Measurements from ENCODE around the gene KLHL18. TPM values are rescaled to one million over a fixed set of nuclear protein-coding genes. Genes with fewer than 3 reads are reported as not detected.
"Not testable (repeated sequence)": the region's sequence is repeated elsewhere in the genome, so short reads cannot be mapped to it uniquely, and the experiment has no call there.

KLHL18 gene
- total and polyA plus RNA-seq, 7 donors, result 10.3 to 33.8 (median 12.7) TPM

DNA sequence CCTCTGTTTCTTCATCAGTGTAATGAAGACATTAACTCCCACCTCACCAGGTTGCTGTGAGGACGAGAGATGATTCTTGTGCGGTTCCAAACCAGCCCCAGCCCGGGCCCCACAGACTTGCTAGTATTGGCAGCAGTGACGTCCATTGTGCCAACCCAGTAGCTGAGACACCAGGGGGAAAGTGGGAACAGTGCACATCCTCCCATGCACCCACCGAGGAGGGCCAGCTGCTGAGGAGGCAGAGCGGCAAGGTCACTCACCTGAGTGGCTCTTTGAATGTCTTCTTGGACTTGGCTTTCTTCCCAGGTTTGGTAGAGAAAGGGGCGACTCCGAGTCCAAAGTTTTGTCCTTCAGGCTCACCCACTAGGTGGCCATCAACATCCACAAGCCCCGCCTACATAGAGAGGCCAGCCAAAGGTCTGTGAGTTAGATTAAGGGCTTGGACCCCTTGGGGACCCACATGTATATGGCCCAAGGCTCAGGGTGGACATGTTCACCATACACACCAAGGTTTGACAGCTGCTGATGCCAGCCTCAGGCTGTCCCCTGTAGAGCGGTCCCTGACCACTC is 38.1 kb upstream of the KLHL18 start:
- Histone ChIP-seq H3K4me1 (no peaks in the 10 kb centered on the region), H3K36me3 (no peaks in the 10 kb centered on the region), H3K9me3 (no peaks in the 10 kb centered on the region), H3K27ac (no peak overlapping the region), H3K27me3 (no peaks in the 10 kb centered on the region), H3K4me3 (no peak overlapping the region)
- WGBS, 2 donors, result 92 to 93% methylated on average over 10 of the region's 10 CpGs
- no peak for DNase-seq
- intact Hi-C loops (cut with DNase I), result no loop called here
- TF ChIP-seq CTCF (IDR thresholded peaks at IDR 0.05) (no peak), POLR2A (IDR thresholded peaks at IDR 0.05) (no peak), EP300 (IDR thresholded peaks at IDR 0.05) (no peak), POLR2AphosphoS5 (IDR thresholded peaks at IDR 0.05) (no peak)

DNA sequence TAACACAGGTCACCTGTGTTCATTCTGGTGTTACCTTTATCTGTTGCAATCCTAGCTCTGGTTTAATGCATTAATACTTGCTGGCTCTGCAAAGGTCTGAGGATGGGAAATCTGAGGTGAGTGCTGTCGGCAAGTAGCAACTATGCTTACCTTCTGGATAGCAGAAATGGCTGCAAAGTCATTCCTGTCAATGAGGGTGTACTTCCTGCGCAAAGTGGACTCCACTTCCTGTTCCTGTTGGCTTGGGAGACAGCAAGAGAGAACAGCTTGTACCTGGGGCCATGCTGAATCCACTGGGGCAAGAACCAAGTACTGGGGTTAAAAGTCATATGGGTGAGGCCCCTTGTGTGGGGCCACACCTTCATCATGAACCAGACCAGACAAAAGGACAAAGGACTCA is 37.5 kb upstream of the KLHL18 start:
- H3K4me1 ChIP-seq, result no peaks in the 10 kb centered on the region
- 95 to 96% methylated on average over 2 of the region's 2 CpGs for WGBS, 2 donors
- no peak for DNase-seq
- H3K27ac ChIP-seq, result no peak overlapping the region
- no peak overlapping the region for H3K4me3 ChIP-seq
- no peaks in the 10 kb centered on the region for H3K9me3 ChIP-seq
- H3K27me3 ChIP-seq, result no peaks in the 10 kb centered on the region
- intact Hi-C loops (cut with DNase I), result no loop called here
- no peaks in the 10 kb centered on the region for H3K36me3 ChIP-seq
- no peak for TF ChIP-seq EP300 (IDR thresholded peaks at IDR 0.05)
- no peak for TF ChIP-seq CTCF (IDR thresholded peaks at IDR 0.05)
- TF ChIP-seq POLR2A (IDR thresholded peaks at IDR 0.05), result no peak
- TF ChIP-seq POLR2AphosphoS5 (IDR thresholded peaks at IDR 0.05), result no peak

DNA sequence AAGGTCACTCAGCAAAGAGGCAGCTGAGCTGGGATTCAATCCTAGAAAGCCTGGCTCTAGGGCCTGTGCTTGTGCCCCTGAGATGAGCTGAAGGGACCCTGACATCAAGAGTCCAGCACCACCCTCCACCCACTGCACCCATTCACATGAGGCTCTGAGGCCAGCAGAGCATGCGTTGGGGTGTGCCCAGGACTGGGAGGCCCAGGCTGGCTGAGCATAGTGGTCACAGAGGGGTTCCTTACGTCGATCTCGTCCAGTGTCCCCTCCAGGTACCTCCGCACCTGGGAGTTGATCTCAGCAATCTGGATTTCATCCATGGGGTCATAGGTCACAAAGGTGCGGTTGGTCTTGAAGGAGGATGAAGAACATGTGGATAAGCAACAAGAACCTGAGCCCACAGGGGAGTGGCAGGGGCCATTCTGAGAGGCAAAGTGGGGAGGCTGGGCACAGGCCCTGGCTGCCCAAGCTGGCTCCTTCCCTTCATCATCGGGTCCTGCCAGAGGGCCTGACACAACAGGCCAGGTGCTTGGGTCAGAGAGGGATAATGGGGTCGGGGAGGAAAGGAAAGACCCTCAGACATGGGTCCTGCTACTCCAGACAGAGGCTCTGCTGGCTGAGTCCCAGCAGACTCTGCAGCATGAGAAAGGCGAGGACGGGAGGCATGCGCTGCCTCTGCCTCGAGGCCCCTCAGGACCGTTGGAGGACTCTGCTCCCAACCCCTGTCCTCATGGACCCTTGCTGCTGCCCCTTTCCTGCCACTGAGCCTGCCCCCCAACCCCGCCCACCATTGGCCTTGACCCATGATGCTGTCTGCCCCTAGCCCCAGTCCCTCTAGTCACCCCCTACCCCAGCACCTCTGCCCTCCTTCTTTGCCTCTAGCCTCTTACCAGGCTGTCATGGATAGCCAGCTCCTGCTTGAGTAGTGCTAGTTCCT is 35.3 kb upstream of the KLHL18 start:
- 91% methylated on average over 14 of the region's 14 CpGs for WGBS, 2 donors
- Histone ChIP-seq H3K4me1 (no peaks in the 10 kb centered on the region), H3K27ac (no peak overlapping the region), H3K9me3 (no peaks in the 10 kb centered on the region), H3K36me3 (no peaks in the 10 kb centered on the region), H3K27me3 (no peaks in the 10 kb centered on the region), H3K4me3 (no peak overlapping the region)
- no peak for DNase-seq
- no peak for TF ChIP-seq CTCF (IDR thresholded peaks at IDR 0.05)
- intact Hi-C loops (cut with DNase I), result no loop called here

- intact Hi-C loops (cut with DNase I), result no loop called here
- 78 to 82% methylated on average over 7 of the region's 7 CpGs for WGBS, 2 donors
- H3K4me1 ChIP-seq, result no peaks in the 10 kb centered on the region
- H3K27ac ChIP-seq, result no peak overlapping the region
- no peaks in the 10 kb centered on the region for H3K9me3 ChIP-seq
- H3K4me3 ChIP-seq, result no peak overlapping the region
- DNase-seq, result no peak
- no peak for TF ChIP-seq EP300 (IDR thresholded peaks at IDR 0.05)
- TF ChIP-seq CTCF (IDR thresholded peaks at IDR 0.05), result peak in 1 of 4 experiments; percentile 12
- no peaks in the 10 kb centered on the region for H3K36me3 ChIP-seq
- H3K27me3 ChIP-seq, result no peaks in the 10 kb centered on the region
Measured at GRCh38 chr3:47250309-47251060, 32.3 kb upstream of the KLHL18 start.

GRCh38 chr3:47251085-47251484 is 31.7 kb upstream of the KLHL18 start:
- DNase-seq; H3K9me3 ChIP-seq; H3K36me3 ChIP-seq; H3K4me1 ChIP-seq; H3K27ac ChIP-seq; H3K4me3 ChIP-seq; intact Hi-C loops (cut with DNase I); H3K27me3 ChIP-seq: not testable (repeated sequence)
- 63% methylated on average over 3 of the region's 3 CpGs for WGBS, 2 donors

Measured in sigmoid colon (tissue), 7 donors.